T47D (cell line): ENCODE results near the gene COPS4.
"Not testable (repeated sequence)": the region's sequence is repeated elsewhere in the genome, so short reads cannot be mapped to it uniquely, and the experiment has no call there.

Source experiments
- DNase-seq, 2 experiments: peaks; one replicate each; pipeline versions ENCODE4 v3.0.0 to v3.0.0-alpha.2; 2011 to 2012; ENCODE audit warnings: low read depth in 1 of 2, low spot score in 1 of 2
- JUND ChIP-seq: IDR thresholded peaks from 2 replicates; pipeline ENCODE4 v1.6.1; 2012; ENCODE audit warnings: low read depth
- in situ Hi-C: cut with HindIII; loops from 2 replicates; pipeline ENCODE4 v1.10.0; 2016; ENCODE audit warnings: low sequenced_read_pairs, low pct_unique_long_range_greater_than_20kb

COPS4 gene

DNA sequence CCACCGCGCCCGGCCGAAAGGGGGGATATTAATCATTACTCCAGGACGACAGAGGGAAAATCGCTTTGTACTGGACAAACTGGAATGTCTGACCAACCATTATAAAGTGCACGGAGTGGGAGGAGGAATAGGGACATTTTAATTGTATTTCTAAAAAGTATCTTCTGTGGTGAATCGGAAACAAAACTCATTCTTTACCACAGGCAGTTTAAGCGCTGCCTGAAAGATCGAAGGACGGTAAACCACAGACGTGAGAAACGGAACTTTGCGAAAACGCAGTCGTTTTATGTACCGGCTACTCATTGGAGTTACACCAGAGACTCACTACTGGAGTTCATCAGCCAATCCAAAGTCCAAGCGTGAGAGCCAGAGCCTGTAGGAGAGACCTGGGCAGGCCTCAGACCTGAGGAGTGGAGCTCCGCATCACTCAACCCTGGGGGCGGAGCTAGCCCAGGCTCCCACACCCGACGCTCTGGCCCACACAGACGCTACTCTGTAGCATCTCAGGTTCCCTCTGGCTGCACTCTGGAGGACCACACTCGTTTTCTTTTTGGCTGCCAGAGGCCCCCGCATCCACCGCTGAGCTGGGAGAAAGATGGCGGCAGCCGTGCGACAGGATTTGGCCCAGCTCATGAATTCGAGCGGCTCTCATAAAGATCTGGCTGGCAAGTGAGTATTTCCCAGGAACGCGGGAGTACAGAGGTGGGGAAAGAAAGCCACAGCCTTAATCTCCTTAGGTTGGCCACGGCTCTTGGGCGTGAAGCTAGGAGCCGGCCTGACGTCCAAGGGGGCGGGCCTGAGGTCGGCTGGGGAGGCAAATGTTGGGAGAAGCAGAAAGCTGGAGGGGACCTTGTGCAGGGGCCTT, at the start of gene COPS4:
TSS of gene COPS4 (plus strand) at position 554 of the 865 bp plus-strand sequence. CDS start at position 596, 42 bp downstream.
- in situ Hi-C loops: no loop called here
- peak; percentile 69 to 99 for DNase-seq
- TF ChIP-seq JUND: no peak

DNA sequence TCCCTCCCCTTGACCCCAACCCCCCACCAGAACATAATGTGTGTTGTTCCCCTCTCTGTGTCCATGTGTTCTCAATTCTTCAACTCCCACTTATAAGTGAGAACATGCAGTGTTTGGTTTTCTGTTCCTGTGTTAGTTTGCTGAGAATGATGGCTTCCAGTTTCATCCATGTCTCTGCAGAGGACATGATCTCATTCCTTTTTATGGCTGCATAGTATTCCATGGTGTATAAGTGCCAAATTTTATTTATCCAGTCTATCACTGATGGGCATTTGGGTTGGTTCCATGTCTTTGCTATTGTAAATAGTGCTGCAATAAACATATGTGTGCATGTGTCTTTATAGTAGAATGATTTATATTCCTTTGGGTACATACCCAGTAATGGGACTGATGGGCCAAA, 47.5 kb upstream of the COPS4 start:
- DNase-seq, in situ Hi-C loops: not testable (repeated sequence)

DNA sequence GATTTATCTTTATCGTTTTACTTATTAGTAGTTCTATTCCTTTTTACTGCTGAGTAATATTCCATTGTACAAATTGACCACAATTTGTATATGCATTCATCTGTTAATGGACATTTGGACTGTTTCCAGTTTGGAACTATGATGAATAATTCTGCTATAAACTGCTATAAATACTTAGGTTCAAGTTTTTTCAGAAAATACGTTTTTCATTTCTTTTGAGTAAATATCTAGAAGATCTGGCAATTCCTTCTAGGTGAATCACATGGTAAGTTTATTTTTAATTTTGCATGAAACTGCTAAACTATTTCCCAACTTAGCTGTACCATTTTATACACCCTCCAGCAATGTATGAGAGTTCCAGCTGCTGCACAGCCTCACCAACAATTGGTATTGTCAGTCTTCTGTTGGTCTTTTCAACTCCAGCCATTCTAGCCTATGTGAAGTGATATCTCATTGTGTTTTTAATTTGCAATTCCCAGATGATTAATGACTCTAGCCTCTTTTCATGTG, 46.6 kb upstream of the COPS4 start:
- TF ChIP-seq JUND: no peak
- no peak for DNase-seq
- in situ Hi-C loops: no loop called here

DNA sequence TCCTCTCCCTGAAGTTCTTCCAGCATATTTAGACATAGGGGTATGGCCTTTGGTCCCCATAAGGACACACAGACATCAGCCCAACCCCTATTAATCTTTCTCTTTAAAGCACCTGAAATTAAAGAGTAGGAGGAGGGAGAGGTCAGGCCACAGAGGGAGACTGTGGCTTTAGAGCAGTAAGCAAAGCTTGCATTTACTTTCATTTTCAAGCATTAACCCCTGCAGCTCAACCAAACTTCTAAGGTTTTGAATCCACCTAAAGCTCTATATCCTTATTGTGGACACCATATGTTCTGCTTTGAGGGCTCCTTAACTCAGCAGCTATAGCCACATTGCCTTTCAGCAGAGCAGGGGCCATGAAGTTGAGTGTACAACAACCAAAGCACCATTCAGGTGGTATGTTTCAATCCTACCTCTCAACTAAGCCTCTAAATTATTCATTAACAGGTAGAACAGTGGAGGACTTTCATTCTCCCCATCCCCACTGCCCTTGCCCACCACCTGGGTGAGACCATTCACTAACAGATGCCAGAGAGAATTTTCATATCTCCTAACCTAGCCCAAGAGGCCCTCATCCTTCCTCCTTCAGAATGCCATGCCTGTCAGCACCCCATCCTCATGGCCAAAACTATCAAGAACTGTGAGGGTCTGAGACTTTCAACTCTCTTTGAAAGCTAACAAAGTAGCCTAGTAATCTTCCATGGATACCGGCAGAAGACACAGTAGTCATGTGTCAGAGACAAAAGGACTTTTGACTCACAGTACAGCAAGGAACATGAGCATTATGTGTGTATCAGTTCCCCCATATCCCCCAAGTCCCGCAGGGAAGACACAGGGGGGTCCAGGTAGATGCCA, 45.2 kb upstream of the COPS4 start:
- TF ChIP-seq JUND: no peak
- no peak for DNase-seq
- in situ Hi-C loops: no loop called here

DNA sequence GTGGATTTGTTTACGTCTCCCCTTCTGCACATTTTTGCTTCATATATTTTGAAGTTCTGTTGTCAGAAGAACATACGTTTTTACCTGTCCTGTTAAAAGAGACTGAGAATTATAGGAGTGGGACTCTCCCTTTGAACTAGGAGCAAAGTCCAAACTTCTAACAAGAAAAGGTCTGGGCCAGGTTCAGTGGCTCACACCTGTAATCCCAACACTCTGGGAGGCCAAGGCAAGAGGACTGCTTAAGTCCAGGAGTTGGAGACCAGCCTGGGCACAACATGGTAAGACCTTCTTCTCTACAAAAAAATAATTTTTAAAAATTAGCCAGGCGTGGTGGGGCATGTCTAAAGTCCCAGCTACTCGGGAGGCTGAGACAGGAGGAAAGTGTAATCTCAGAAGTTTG, 40.1 kb upstream of the COPS4 start:
- in situ Hi-C loops: no loop called here
- DNase-seq: no peak
- TF ChIP-seq JUND: no peak

DNA sequence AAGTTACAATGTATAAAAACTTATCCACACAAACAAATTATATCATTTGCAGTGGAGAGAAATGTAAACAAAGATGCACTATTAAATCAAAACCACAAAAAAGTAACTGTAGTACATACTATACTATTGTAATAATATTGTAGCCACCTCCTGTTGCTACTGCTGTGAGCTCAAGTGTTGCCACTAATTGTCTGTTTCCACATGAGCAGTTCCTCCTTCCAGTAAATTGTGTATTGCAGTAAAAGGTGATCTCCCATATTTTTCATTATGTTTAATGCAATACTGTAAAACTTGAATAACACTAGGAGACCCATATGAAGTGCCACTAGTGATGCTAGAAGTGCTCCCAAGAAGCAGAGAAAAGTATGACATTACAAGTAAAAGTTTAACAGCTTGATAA, 36.1 kb upstream of the COPS4 start:
- in situ Hi-C loops: no loop called here
- DNase-seq: no peak
- no peak for TF ChIP-seq JUND

DNA sequence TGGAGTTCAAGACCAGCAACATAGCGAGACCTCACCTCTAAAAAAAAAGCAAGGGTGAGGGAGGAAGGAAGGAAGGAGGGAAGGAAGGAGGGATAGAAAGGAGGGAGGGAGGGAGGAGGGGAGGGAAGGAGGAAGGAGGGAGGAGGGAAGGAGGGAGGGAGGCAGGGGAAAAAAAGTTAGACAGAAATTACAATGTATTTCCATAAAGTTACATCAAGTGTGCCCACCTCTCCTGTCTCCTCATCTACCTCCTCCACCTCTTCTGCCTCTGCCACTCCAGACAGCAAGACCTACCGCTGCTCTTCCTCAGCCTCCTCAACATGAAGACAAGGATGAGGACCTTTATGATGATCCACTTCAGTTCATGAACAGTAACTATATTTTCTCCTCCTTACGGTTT, 32.7 kb upstream of the COPS4 start:
- in situ Hi-C loops: no loop called here
- DNase-seq: no peak
- TF ChIP-seq JUND: no peak

DNA sequence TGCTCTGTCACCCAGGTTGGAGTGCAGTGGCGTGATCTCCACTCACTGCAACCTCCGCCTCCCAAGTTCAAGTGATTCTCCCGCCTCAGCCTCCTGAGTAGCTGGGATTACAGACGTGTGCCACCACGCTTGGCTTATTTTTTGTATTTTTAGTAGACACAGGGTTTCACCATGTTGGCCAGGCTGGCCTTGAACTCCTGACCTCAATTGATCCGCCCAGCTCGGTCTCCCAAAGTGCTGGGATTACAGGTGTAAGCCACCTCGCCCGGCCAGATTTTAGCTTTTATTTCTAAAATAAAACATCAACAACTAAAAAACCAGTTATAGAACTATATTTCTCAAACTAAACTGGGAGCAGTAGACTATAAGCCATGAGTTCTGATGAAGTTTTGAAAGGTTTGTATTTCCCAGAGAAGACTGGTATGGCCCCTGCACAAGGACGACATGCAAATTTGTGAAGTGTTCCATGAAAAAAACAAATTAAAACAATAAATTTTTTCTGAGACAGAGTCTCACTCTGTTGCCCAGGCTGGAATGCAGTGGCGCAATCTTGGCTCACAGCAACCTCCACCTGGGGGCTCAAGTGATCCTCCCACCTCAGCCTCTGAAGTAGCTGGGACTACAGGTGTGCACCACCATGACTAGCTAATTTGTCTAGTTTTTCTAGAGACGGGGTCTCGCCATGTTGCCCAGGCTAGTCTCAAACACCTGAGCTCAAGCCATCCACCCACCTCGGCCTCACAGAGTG, 31.8 kb upstream of the COPS4 start:
- DNase-seq, in situ Hi-C loops: not testable (repeated sequence)

DNA sequence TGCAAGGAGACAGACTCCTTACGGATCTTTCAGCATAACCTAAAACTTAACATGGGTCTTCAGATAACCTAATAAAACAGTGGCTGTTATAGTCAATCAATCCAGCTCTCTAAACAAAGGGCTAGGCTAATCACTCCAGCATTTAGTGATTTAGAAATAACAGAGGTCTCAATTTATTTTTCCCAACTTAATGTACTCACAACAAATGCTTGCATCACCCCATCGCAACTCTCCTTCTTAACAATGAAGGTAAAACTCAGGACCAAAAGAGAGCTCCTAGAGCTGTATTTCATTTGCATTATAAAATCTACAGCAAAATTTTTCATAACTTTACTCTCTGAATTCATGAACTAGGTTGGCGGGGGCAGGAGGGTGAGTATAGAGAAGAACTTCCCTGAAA, 25.5 kb upstream of the COPS4 start:
- DNase-seq: no peak
- no peak for TF ChIP-seq JUND
- in situ Hi-C loops: no loop called here

DNA sequence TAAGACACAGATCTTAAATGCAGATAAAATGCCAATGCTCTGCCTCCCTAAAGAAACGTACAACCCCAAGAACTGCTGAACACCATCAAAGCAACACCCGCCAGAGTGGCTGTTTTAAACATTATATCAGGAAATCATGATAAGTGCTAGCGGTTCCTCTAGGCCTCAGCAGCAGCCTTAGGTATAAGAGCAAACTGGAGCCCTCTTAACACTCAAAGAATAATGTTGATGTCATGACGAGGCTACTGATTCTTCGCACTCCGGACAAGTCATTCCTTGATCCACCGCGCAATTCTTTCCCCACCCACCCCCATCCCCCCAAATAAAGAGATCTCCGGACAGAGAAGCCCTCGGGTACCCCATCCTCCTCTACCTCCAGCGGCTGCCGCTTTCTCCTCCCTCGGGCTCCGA, 24.9 kb upstream of the COPS4 start:
- no peak for TF ChIP-seq JUND
- in situ Hi-C loops: no loop called here
- DNase-seq: no peak

DNA sequence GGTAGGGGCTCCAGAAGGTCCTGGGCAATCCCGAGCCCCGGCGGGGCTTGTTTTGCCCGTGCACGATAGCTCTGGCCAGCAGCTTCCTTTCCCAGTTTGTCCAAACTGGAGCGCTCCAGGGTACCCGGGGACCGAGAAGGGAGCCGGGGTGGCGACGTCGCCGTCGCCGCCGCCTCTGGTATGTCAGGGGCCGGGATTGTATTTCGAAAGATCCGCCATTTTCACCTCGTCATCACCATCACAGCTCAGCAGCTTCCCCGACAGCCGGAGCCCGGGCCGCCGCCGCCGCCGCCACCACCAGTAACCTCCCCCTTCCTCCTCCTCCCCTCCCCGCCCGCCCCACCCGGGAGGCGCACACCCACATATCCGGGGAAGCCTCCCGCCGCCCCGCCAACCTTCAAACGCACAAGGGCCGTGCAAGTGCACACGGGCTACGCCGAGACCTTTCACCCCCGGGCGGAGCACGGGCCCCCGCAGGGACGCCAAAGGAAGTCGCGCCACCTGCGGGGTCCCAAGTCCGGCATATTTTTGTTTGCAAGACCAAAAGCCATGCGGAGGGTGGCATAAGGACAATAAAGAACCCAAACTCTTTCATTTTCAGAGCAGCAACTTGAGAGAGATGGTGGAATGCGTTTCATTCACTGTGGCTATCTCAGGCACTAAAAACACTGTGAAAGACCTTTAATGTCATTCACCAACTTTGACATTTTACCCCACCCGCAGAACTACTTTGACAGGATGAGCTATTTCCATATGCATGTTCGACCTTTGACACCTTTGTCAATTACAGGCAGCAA, 24.3 kb upstream of the COPS4 start, which contains the start of gene LIN54:
TSS of gene LIN54 (minus strand) at position 302 of the 797 bp plus-strand sequence. CDS start 25,979 bp downstream, outside the sequence.
- peak; percentile 52 to 69 for DNase-seq
- TF ChIP-seq JUND: no peak
- in situ Hi-C loops: no loop called here
